ENCODE data around the gene AGR3.

Gene AGR3

DNA sequence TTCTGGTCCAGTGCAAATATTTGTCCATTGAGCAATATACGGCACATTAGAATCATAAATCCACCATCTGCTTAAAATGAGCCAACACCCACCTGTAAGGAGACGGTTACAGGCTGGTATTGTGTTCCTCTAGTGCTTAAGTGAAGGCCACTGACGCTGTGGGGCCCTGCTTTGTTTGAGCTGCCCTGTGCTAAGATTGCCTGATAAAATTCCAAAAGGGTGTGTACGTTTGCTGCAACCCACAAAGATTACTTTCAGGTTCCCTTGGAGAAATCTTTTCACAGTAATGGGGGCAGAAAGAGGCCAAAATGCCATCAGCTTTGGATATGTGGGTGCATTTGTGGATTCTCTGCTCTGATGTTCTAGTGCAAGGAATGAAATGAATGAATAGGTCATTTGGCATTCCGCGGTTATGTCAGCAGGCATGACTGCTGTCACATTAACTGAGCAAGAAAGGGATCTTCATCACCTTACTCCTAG, 34.4 kb downstream of the AGR3 start:
- peak overlapping the region; percentile 16 for H3K27ac ChIP-seq
- no peak for TF ChIP-seq ZFX (IDR thresholded peaks at IDR 0.05; ENCODE audit: borderline replicate concordance)
- TF ChIP-seq, protein P1, sequence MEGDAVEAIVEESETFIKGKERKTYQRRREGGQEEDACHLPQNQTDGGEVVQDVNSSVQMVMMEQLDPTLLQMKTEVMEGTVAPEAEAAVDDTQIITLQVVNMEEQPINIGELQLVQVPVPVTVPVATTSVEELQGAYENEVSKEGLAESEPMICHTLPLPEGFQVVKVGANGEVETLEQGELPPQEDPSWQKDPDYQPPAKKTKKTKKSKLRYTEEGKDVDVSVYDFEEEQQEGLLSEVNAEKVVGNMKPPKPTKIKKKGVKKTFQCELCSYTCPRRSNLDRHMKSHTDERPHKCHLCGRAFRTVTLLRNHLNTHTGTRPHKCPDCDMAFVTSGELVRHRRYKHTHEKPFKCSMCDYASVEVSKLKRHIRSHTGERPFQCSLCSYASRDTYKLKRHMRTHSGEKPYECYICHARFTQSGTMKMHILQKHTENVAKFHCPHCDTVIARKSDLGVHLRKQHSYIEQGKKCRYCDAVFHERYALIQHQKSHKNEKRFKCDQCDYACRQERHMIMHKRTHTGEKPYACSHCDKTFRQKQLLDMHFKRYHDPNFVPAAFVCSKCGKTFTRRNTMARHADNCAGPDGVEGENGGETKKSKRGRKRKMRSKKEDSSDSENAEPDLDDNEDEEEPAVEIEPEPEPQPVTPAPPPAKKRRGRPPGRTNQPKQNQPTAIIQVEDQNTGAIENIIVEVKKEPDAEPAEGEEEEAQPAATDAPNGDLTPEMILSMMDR (IDR thresholded peaks at IDR 0.05) = no peak

DNA sequence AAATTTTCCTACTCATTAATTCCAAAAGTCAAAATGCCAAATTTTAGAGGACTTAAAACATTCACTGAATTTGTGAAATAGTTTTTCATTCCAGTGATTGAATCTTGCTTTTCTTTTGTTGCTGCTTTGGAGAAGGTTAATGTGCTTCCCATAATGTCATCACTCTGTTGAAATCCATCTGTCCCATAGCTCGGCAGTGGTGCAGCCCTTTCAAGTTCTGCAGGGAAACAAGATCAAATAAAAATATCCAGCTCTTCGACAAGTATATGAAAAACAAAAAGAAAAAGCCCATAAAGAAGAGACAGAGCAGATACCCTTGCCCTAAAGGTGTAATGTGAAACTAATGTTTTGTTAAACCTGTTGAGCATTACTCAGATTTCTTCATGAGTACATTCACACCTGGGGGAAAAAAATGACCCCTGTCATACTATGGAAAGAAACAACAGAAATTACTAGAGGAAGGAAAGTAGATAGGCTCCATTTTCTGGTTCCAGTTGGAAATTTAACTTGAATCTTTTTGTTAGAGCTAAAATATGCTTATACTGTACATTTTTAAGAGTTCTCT, 35.1 kb downstream of the AGR3 start:
- H3K27ac ChIP-seq = peak overlapping the region; percentile 16
- TF ChIP-seq, protein P1 (IDR thresholded peaks at IDR 0.05) = no peak
- TF ChIP-seq ZFX (IDR thresholded peaks at IDR 0.05; ENCODE audit: borderline replicate concordance) = no peak

DNA sequence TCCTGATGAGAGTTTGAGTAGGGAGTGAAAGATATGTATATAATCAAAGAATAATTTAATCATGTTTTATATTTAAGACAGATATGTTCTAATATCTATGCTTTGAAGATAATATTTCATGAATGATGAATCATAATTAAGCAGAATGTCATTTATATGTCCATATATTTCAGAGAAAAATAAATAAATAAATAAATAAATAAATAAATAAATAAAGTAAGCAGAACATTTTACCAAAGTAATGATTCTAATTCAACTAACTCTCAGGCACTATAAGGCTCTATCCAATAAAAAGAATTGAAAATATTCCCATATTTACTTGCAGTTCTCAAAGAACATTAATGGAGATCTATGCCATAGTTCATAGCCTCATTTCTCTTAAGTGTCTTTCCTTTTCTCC, 36.0 kb downstream of the AGR3 start:
- H3K27ac ChIP-seq = no peak overlapping the region
- TF ChIP-seq, protein P1 (IDR thresholded peaks at IDR 0.05) = no peak
- no peak for TF ChIP-seq ZFX (IDR thresholded peaks at IDR 0.05; ENCODE audit: borderline replicate concordance)

DNA sequence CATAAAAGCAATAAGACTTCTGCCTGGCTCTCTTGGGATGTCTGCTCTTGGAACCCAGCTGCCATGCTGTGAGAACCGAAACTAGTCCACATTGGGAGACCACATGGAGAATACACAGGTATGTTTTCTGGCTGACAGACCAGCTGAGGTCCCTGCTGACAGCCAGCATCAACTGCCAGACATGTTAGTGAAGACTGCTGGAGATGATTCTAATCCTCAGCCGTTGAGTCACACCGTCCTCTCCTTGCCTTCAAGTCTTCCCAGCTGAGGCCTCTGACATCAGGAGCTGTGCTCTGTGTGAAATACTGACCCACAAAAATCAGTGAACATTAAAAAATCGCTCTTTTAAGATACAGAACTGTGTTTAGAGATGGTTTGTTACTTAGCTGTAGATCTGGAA, 40.1 kb downstream of the AGR3 start:
- H3K27ac ChIP-seq = no peak overlapping the region
- TF ChIP-seq, protein P1 (IDR thresholded peaks at IDR 0.05) = no peak
- TF ChIP-seq ZFX (IDR thresholded peaks at IDR 0.05; ENCODE audit: borderline replicate concordance) = no peak

DNA sequence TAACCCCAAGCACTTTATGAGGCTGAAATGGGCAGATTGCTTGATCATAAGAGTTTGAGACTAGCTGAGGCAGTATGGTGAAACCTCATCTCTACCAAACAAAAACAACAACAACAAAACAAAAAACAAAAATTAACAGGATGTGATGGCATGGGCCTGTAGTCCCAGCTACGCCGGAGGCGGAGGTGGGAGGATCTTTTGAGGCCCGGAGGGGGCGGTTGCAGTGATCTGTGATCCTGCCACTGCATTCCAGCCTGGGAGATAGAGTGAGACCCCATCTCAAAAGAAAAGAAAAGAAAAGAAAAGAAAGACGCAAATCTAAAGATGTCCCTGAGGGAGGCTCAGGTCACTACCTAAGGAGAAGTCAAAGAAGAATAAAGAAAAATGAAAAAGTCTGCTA, 41.7 kb downstream of the AGR3 start:
- TF ChIP-seq, protein P1 (IDR thresholded peaks at IDR 0.05) = no peak
- TF ChIP-seq ZFX (IDR thresholded peaks at IDR 0.05; ENCODE audit: borderline replicate concordance) = no peak
- no peak overlapping the region for H3K27ac ChIP-seq

DNA sequence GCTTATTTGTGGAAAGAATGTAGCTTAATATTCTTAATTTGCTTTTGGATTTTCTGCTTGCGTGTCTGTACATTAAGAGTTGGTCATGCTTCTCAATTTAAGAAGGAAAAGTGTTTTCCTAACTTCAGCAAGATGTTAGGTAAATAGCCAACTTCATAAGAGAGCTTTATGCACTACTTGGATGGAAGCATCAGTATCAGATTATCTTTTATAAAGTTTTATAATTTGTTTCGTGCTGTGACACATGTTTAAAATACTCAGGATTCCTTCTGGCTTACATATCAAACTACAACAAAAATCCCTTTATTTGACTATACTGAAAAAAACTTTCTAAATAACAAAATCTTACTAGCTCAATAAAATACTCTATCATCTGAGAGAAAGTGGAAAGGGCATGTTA, 42.1 kb downstream of the AGR3 start:
- H3K27ac ChIP-seq = no peak overlapping the region
- TF ChIP-seq ZFX (IDR thresholded peaks at IDR 0.05; ENCODE audit: borderline replicate concordance) = no peak
- TF ChIP-seq, protein P1 (IDR thresholded peaks at IDR 0.05) = no peak

DNA sequence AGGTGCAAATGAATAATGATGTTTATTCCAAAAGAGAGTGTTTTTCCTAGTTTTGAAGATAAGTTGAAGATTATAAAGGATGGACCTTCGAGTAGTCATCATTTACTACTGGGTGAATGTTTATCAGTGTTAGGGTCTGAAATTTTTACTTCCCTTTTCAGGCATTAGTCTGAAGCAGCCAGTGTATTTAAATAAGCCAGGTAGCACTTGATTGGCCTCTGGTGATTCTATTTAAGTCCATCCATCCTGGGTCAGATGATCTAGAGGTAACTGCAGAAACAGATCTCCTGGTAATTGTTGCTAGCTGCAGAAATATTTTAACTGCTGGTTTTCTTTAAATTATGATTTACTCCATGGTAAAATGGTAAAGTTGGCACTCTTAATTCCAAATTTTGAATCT, 42.9 kb downstream of the AGR3 start:
- TF ChIP-seq, protein P1 (IDR thresholded peaks at IDR 0.05) = no peak
- TF ChIP-seq ZFX (IDR thresholded peaks at IDR 0.05; ENCODE audit: borderline replicate concordance) = no peak
- no peak overlapping the region for H3K27ac ChIP-seq

All from 22Rv1 (cell line).